ENCODE measurements around the gene COTL1. TPM values are rescaled to one million over a fixed set of nuclear protein-coding genes. Genes with fewer than 3 reads are reported as not detected.
"Not testable (repeated sequence)": the region's sequence is repeated elsewhere in the genome, so short reads cannot be mapped to it uniquely, and the experiment has no call there.

COTL1 gene
- total and polyA plus RNA-seq, 8 donors = 92.7 to 206 (median 119) TPM

GRCh38 chr16:84637709-84638108 is 19.8 kb upstream of the COTL1 start:
- TF ChIP-seq CTCF (IDR thresholded peaks at IDR 0.05) = no peak
- no peak overlapping the region for H3K4me3 ChIP-seq
- no peak overlapping the region for H3K27ac ChIP-seq
- peaks cover 0 to 15% of the 10 kb centered on the region in 2 donors for H3K4me1 ChIP-seq
- intact Hi-C loops (cut with DNase I) = no loop called here
- no peaks in the 10 kb centered on the region for H3K27me3 ChIP-seq
- no peak for ATAC-seq
- no peaks in the 10 kb centered on the region for H3K36me3 ChIP-seq
- peak in 1 of 4 donors; percentile 23 for DNase-seq
- H3K9me3 ChIP-seq = no peaks in the 10 kb centered on the region

GRCh38 chr16:84635702-84636101 is 17.8 kb upstream of the COTL1 start:
- intact Hi-C loops (cut with DNase I) = no loop called here
- H3K4me1 ChIP-seq = peaks cover 0 to 13% of the 10 kb centered on the region in 2 donors
- no peaks in the 10 kb centered on the region for H3K36me3 ChIP-seq
- no peaks in the 10 kb centered on the region for H3K27me3 ChIP-seq
- TF ChIP-seq CTCF (IDR thresholded peaks at IDR 0.05) = no peak
- H3K27ac ChIP-seq = no peak overlapping the region
- ATAC-seq (no peak), DNase-seq (no peak)
- H3K4me3 ChIP-seq = no peak overlapping the region
- no peaks in the 10 kb centered on the region for H3K9me3 ChIP-seq

- H3K27me3 ChIP-seq = no peaks in the 10 kb centered on the region
- no peaks in the 10 kb centered on the region for H3K36me3 ChIP-seq
- no peak overlapping the region for H3K27ac ChIP-seq
- peaks cover 0 to 13% of the 10 kb centered on the region in 2 donors for H3K4me1 ChIP-seq
- intact Hi-C loops (cut with DNase I) = no loop called here
- ATAC-seq (peak; percentile 62), DNase-seq (peak in 1 of 4 donors; percentile 52)
- H3K9me3 ChIP-seq = no peaks in the 10 kb centered on the region
- no peak overlapping the region for H3K4me3 ChIP-seq
- TF ChIP-seq CTCF (IDR thresholded peaks at IDR 0.05) = no peak
These were observed 15.7 kb upstream of the COTL1 start for GRCh38 chr16:84633622-84634021.

- intact Hi-C loops (cut with DNase I); H3K36me3 ChIP-seq; H3K9me3 ChIP-seq; H3K27ac ChIP-seq; DNase-seq; ATAC-seq; H3K27me3 ChIP-seq; H3K4me3 ChIP-seq: not testable (repeated sequence)
- H3K4me1 ChIP-seq = peaks cover 0 to 13% of the 10 kb centered on the region in 2 donors
These were observed 15.0 kb upstream of the COTL1 start for GRCh38 chr16:84632862-84633261.

- ATAC-seq (no peak), DNase-seq (no peak)
- H3K36me3 ChIP-seq = no peaks in the 10 kb centered on the region
- no peak for TF ChIP-seq CTCF (IDR thresholded peaks at IDR 0.05)
- intact Hi-C loops (cut with DNase I) = no loop called here
- H3K27me3 ChIP-seq = no peaks in the 10 kb centered on the region
- H3K4me3 ChIP-seq = no peak overlapping the region
- H3K9me3 ChIP-seq = no peaks in the 10 kb centered on the region
- H3K4me1 ChIP-seq = peaks cover 0 to 13% of the 10 kb centered on the region in 2 donors
- H3K27ac ChIP-seq = peak overlapping the region in 1 of 2 donors; percentile 9
These were observed 14.0 kb upstream of the COTL1 start for GRCh38 chr16:84631886-84632285.

GRCh38 chr16:84631153-84631466 is 13.2 kb upstream of the COTL1 start:
- Histone ChIP-seq H3K9me3 (no peaks in the 10 kb centered on the region), H3K4me1 (peaks cover 0 to 13% of the 10 kb centered on the region in 2 donors), H3K27me3 (no peaks in the 10 kb centered on the region), H3K36me3 (no peaks in the 10 kb centered on the region), H3K4me3 (no peak overlapping the region), H3K27ac (peak overlapping the region in 1 of 2 donors; percentile 9)
- no peak for TF ChIP-seq CTCF (IDR thresholded peaks at IDR 0.05)
- DNase-seq (no peak), ATAC-seq (no peak)
- intact Hi-C loops (cut with DNase I) = no loop called here
